ENCODE results near the gene PANX3.
A peak's percentile ranks its signal among the peaks of the same experiment; 100 is the strongest.

The PANX3 gene

GRCh38 chr11:124583781-124584180, 27.4 kb upstream of the PANX3 start:
- no peaks in the 10 kb centered on the region for H3K9me3 ChIP-seq (ENCODE audit: control extremely low read depth in 1 of 5, control insufficient read depth in 4 of 5, insufficient read depth in 2 of 5, low read depth in 1 of 5, low read length in 4 of 5)
- H3K4me3 ChIP-seq (ENCODE audit: control insufficient read depth in 1 of 7, extremely low read depth in 1 of 7, insufficient read depth in 4 of 7, low read depth in 2 of 7, low read length in 6 of 7), result no peak overlapping the region
- H3K4me1 ChIP-seq (ENCODE audit: control extremely low read depth in 1 of 4, control insufficient read depth in 4 of 4, insufficient read depth in 4 of 4, low read length in 3 of 4), result no peaks in the 10 kb centered on the region
- ChIA-PET CTCF (interaction anchor here (0.6 to 5.9 kb wide), 7 partner anchors 7 to 169 kb away, joined by 3 to 57 read pairs (median 6); partner anchors contain the start of gene OR8B4), POLR2A (no interaction called here)
- H3K27ac ChIP-seq (ENCODE audit: insufficient read depth in 1 of 2, low read depth in 1 of 2, low read length in 2 of 2, poor library complexity in 1 of 2, severe bottlenecking in 2 of 2), result no peak overlapping the region
- WGBS (ENCODE audit: insufficient coverage), result 94% methylated on average over 7 of the region's 8 CpGs
- peaks cover 0 to 2% (median 0%) of the 10 kb centered on the region in 5 experiments for H3K27me3 ChIP-seq (replicated peaks in 2 of 5; ENCODE audit: control insufficient read depth in 4 of 5, insufficient read depth in 5 of 5, low read length in 4 of 5)
- no peak for DNase-seq
- no peaks in the 10 kb centered on the region for H3K36me3 ChIP-seq (ENCODE audit: control insufficient read depth in 4 of 4, insufficient read depth in 4 of 4, low read length in 3 of 4)

GRCh38 chr11:124584681-124585372, 26.4 kb upstream of the PANX3 start:
- Histone ChIP-seq H3K27ac (ENCODE audit: insufficient read depth in 1 of 2, low read depth in 1 of 2, low read length in 2 of 2, poor library complexity in 1 of 2, severe bottlenecking in 2 of 2) (no peak overlapping the region), H3K36me3 (ENCODE audit: control insufficient read depth in 4 of 4, insufficient read depth in 4 of 4, low read length in 3 of 4) (no peaks in the 10 kb centered on the region), H3K4me1 (ENCODE audit: control extremely low read depth in 1 of 4, control insufficient read depth in 4 of 4, insufficient read depth in 4 of 4, low read length in 3 of 4) (no peaks in the 10 kb centered on the region), H3K4me3 (ENCODE audit: control insufficient read depth in 1 of 7, extremely low read depth in 1 of 7, insufficient read depth in 4 of 7, low read depth in 2 of 7, low read length in 6 of 7) (no peak overlapping the region), H3K27me3 (replicated peaks in 2 of 5; ENCODE audit: control insufficient read depth in 4 of 5, insufficient read depth in 5 of 5, low read length in 4 of 5) (peaks cover 0 to 2% (median 0%) of the 10 kb centered on the region in 5 experiments), H3K9me3 (ENCODE audit: control extremely low read depth in 1 of 5, control insufficient read depth in 4 of 5, insufficient read depth in 2 of 5, low read depth in 1 of 5, low read length in 4 of 5) (no peaks in the 10 kb centered on the region)
- WGBS (ENCODE audit: insufficient coverage), result 86% methylated on average over 3 of the region's 4 CpGs
- POLR2A ChIA-PET, result no interaction called here
- DNase-seq, result no peak
- CTCF ChIA-PET, result interaction anchor here (0.9 to 5.9 kb wide), 10 partner anchors 8 to 518 kb away, joined by 3 to 57 read pairs (median 3); partner anchors contain the start of gene VWA5A

- Histone ChIP-seq H3K4me1 (ENCODE audit: control extremely low read depth in 1 of 4, control insufficient read depth in 4 of 4, insufficient read depth in 4 of 4, low read length in 3 of 4) (no peaks in the 10 kb centered on the region), H3K27ac (ENCODE audit: insufficient read depth in 1 of 2, low read depth in 1 of 2, low read length in 2 of 2, poor library complexity in 1 of 2, severe bottlenecking in 2 of 2) (no peak overlapping the region), H3K9me3 (ENCODE audit: control extremely low read depth in 1 of 5, control insufficient read depth in 4 of 5, insufficient read depth in 2 of 5, low read depth in 1 of 5, low read length in 4 of 5) (no peaks in the 10 kb centered on the region), H3K4me3 (ENCODE audit: control insufficient read depth in 1 of 7, extremely low read depth in 1 of 7, insufficient read depth in 4 of 7, low read depth in 2 of 7, low read length in 6 of 7) (no peak overlapping the region), H3K27me3 (replicated peaks in 2 of 5; ENCODE audit: control insufficient read depth in 4 of 5, insufficient read depth in 5 of 5, low read length in 4 of 5) (peaks cover 0 to 2% (median 0%) of the 10 kb centered on the region in 5 experiments), H3K36me3 (ENCODE audit: control insufficient read depth in 4 of 4, insufficient read depth in 4 of 4, low read length in 3 of 4) (no peaks in the 10 kb centered on the region)
- CTCF ChIA-PET, result interaction anchor here (1.0 to 5.9 kb wide), 8 partner anchors 9 to 515 kb away, joined by 3 to 57 read pairs (median 4); no protein-coding TSS in a partner anchor
- DNase-seq, result peak; percentile 58 to 79 (median 69)
- POLR2A ChIA-PET, result interaction anchor here (0.7 kb wide), 1 partner anchor 9 kb away, joined by 3 read pairs; no protein-coding TSS in a partner anchor
- 0% methylated on average over 1 of the region's 3 CpGs for WGBS (ENCODE audit: insufficient coverage)
Measured at GRCh38 chr11:124586238-124586860, 24.9 kb upstream of the PANX3 start.

- no peaks in the 10 kb centered on the region for H3K9me3 ChIP-seq (ENCODE audit: control extremely low read depth in 1 of 5, control insufficient read depth in 4 of 5, insufficient read depth in 2 of 5, low read depth in 1 of 5, low read length in 4 of 5)
- WGBS (ENCODE audit: insufficient coverage), result 86% methylated on average over 2 of the region's 2 CpGs
- no peaks in the 10 kb centered on the region for H3K4me1 ChIP-seq (ENCODE audit: control extremely low read depth in 1 of 4, control insufficient read depth in 4 of 4, insufficient read depth in 4 of 4, low read length in 3 of 4)
- CTCF ChIA-PET, result no interaction called here
- H3K36me3 ChIP-seq (ENCODE audit: control insufficient read depth in 4 of 4, insufficient read depth in 4 of 4, low read length in 3 of 4), result no peaks in the 10 kb centered on the region
- no peak for DNase-seq
- peaks cover 0 to 4% (median 0%) of the 10 kb centered on the region in 5 experiments for H3K27me3 ChIP-seq (replicated peaks in 2 of 5; ENCODE audit: control insufficient read depth in 4 of 5, insufficient read depth in 5 of 5, low read length in 4 of 5)
- POLR2A ChIA-PET, result no interaction called here
- no peak overlapping the region for H3K4me3 ChIP-seq (ENCODE audit: control insufficient read depth in 1 of 7, extremely low read depth in 1 of 7, insufficient read depth in 4 of 7, low read depth in 2 of 7, low read length in 6 of 7)
- H3K27ac ChIP-seq (ENCODE audit: insufficient read depth in 1 of 2, low read depth in 1 of 2, low read length in 2 of 2, poor library complexity in 1 of 2, severe bottlenecking in 2 of 2), result no peak overlapping the region
Measured at GRCh38 chr11:124591430-124591829, 19.8 kb upstream of the PANX3 start.

- CTCF ChIA-PET, result no interaction called here
- Histone ChIP-seq H3K27me3 (replicated peaks in 2 of 5; ENCODE audit: control insufficient read depth in 4 of 5, insufficient read depth in 5 of 5, low read length in 4 of 5) (peaks cover 0 to 4% (median 0%) of the 10 kb centered on the region in 5 experiments), H3K4me3 (ENCODE audit: control insufficient read depth in 1 of 7, extremely low read depth in 1 of 7, insufficient read depth in 4 of 7, low read depth in 2 of 7, low read length in 6 of 7) (no peak overlapping the region), H3K36me3 (ENCODE audit: control insufficient read depth in 4 of 4, insufficient read depth in 4 of 4, low read length in 3 of 4) (no peaks in the 10 kb centered on the region), H3K9me3 (ENCODE audit: control extremely low read depth in 1 of 5, control insufficient read depth in 4 of 5, insufficient read depth in 2 of 5, low read depth in 1 of 5, low read length in 4 of 5) (no peaks in the 10 kb centered on the region), H3K4me1 (ENCODE audit: control extremely low read depth in 1 of 4, control insufficient read depth in 4 of 4, insufficient read depth in 4 of 4, low read length in 3 of 4) (no peaks in the 10 kb centered on the region), H3K27ac (ENCODE audit: insufficient read depth in 1 of 2, low read depth in 1 of 2, low read length in 2 of 2, poor library complexity in 1 of 2, severe bottlenecking in 2 of 2) (no peak overlapping the region)
- POLR2A ChIA-PET, result interaction anchor here (0.7 kb wide), 1 partner anchor 16 kb away, joined by 4 read pairs; no protein-coding TSS in a partner anchor
- no peak for DNase-seq
- WGBS (ENCODE audit: insufficient coverage), result 100% methylated on average over 1 of the region's 6 CpGs
Measured at GRCh38 chr11:124592627-124593026, 18.6 kb upstream of the PANX3 start.

GRCh38 chr11:124595302-124595701, 15.9 kb upstream of the PANX3 start:
- WGBS (ENCODE audit: insufficient coverage), result 100% methylated on average over 1 of the region's 3 CpGs
- H3K9me3 ChIP-seq (ENCODE audit: control extremely low read depth in 1 of 5, control insufficient read depth in 4 of 5, insufficient read depth in 2 of 5, low read depth in 1 of 5, low read length in 4 of 5), result no peaks in the 10 kb centered on the region
- H3K36me3 ChIP-seq (ENCODE audit: control insufficient read depth in 4 of 4, insufficient read depth in 4 of 4, low read length in 3 of 4), result no peaks in the 10 kb centered on the region
- H3K4me1 ChIP-seq (ENCODE audit: control extremely low read depth in 1 of 4, control insufficient read depth in 4 of 4, insufficient read depth in 4 of 4, low read length in 3 of 4), result no peaks in the 10 kb centered on the region
- no peak overlapping the region for H3K4me3 ChIP-seq (ENCODE audit: control insufficient read depth in 1 of 7, extremely low read depth in 1 of 7, insufficient read depth in 4 of 7, low read depth in 2 of 7, low read length in 6 of 7)
- H3K27ac ChIP-seq (ENCODE audit: insufficient read depth in 1 of 2, low read depth in 1 of 2, low read length in 2 of 2, poor library complexity in 1 of 2, severe bottlenecking in 2 of 2), result no peak overlapping the region
- DNase-seq, result no peak
- CTCF ChIA-PET, result interaction anchor here (0.9 to 1.8 kb wide), 3 partner anchors 10 to 360 kb away, joined by 3 to 9 read pairs (median 3); no protein-coding TSS in a partner anchor
- H3K27me3 ChIP-seq (replicated peaks in 2 of 5; ENCODE audit: control insufficient read depth in 4 of 5, insufficient read depth in 5 of 5, low read length in 4 of 5), result peaks cover 0 to 4% (median 0%) of the 10 kb centered on the region in 5 experiments
- POLR2A ChIA-PET, result no interaction called here

- ChIA-PET CTCF (interaction anchor here (1.2 kb wide), 1 partner anchor 182 kb away, joined by 3 read pairs; no protein-coding TSS in a partner anchor), POLR2A (no interaction called here)
- DNase-seq, result no peak
- H3K27me3 ChIP-seq (replicated peaks in 2 of 5; ENCODE audit: control insufficient read depth in 4 of 5, insufficient read depth in 5 of 5, low read length in 4 of 5), result peaks cover 0 to 3% (median 0%) of the 10 kb centered on the region in 5 experiments
- no peaks in the 10 kb centered on the region for H3K9me3 ChIP-seq (ENCODE audit: control extremely low read depth in 1 of 5, control insufficient read depth in 4 of 5, insufficient read depth in 2 of 5, low read depth in 1 of 5, low read length in 4 of 5)
- no peaks in the 10 kb centered on the region for H3K36me3 ChIP-seq (ENCODE audit: control insufficient read depth in 4 of 4, insufficient read depth in 4 of 4, low read length in 3 of 4)
- H3K4me1 ChIP-seq (ENCODE audit: control extremely low read depth in 1 of 4, control insufficient read depth in 4 of 4, insufficient read depth in 4 of 4, low read length in 3 of 4), result no peaks in the 10 kb centered on the region
- no peak overlapping the region for H3K27ac ChIP-seq (ENCODE audit: insufficient read depth in 1 of 2, low read depth in 1 of 2, low read length in 2 of 2, poor library complexity in 1 of 2, severe bottlenecking in 2 of 2)
- H3K4me3 ChIP-seq (ENCODE audit: control insufficient read depth in 1 of 7, extremely low read depth in 1 of 7, insufficient read depth in 4 of 7, low read depth in 2 of 7, low read length in 6 of 7), result no peak overlapping the region
Measured at GRCh38 chr11:124597626-124598025, 13.6 kb upstream of the PANX3 start.
